NCI-H1436 treated with DMSO at 0.1 percent for 48 hours (cell line): ENCODE measurements around the gene REPIN1.

Experiments used
- DNase-seq: peaks from one replicate; lab custom pipeline; 2025; lab: John Stamatoyannopoulos, UW

The REPIN1 gene

GRCh38 chr7:150396426-150396825 lies 27.8 kb downstream of the REPIN1 start:
- DNase-seq, result no peak

- DNase-seq, result no peak
Measured at GRCh38 chr7:150396851-150397260, 28.2 kb downstream of the REPIN1 start.

GRCh38 chr7:150397346-150398107 lies 28.9 kb downstream of the REPIN1 start:
- DNase-seq, result no peak

GRCh38 chr7:150398108-150398964 lies 29.7 kb downstream of the REPIN1 start:
- no peak for DNase-seq

DNA sequence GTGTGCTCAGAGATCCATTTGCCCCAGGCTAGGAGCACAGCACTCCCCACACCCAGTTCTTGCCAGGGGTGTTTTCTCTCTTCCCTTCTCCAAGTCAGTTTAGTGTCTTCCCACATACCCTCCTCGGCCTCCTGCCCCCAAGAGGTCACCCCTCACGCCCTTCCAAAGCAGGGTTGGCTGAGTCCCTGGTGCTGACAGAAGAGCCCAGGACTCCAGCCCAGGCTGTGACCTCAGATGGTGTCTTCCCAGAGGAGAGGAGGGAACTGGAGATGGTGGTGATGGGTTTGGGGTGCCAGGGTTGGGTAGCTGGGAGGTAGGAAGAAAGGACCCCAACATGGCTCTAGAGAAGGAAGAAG lies 30.3 kb downstream of the REPIN1 start:
- DNase-seq, result no peak

DNA sequence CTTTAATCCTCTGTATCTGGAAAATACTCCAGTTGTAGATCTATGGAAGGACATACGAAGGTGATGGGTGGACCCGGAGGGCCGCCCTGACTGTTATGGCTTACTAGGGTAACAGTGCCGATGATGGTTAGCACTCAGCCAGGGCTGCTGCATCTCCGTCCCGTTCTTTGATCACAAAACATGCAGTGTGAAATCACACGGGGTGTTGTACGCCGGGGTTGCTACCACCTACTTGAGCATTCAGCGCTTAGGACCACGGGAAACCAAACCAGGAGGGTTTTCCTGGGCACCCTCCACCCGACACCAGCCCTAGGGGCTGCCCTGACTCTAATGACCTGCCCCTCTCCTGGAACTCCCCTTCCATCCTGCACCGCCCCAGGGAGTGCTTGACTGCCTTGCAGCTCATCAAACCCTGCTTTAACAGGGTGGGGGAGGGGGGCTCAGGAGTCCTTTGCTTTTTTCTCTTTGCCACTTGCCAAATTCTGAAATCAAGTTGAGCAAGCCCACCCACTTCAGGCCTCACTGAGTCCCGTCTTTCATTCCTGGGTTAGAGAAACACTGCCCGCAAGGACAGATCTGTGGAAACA lies 30.9 kb downstream of the REPIN1 start:
- no peak for DNase-seq

- DNase-seq, result no peak
Measured at GRCh38 chr7:150400008-150400787, 31.6 kb downstream of the REPIN1 start.

DNA sequence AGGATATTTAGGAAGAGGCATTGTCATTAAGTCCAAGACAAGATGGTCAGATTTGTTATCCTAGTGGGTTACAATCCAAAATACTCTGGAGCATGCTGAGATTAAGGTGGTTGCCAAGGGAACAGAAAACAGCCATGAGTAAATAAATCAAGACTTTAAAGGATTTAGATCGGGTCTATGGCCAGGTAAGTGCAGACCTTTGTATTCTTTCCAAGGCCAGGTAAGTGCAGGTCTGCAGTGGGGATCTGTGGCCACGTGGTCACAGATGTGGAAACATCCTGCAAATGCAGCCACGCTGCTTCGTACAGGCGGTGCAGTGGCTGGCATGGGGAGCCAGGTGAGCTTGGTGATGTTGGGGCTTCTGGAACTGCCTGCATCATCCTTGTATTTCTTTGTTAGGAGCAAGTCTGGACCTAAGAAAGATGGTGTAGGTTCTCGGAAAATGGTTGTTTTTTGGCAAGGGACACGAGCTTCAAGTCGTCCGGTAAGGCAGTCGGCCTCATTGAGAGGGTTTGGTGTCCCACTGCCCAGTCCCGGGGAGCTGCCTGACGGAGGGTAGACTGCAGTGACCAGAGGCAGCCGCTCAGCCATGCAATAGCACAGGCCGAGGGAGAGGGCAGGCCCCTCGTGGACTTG lies 32.3 kb downstream of the REPIN1 start:
- DNase-seq, result no peak

DNA sequence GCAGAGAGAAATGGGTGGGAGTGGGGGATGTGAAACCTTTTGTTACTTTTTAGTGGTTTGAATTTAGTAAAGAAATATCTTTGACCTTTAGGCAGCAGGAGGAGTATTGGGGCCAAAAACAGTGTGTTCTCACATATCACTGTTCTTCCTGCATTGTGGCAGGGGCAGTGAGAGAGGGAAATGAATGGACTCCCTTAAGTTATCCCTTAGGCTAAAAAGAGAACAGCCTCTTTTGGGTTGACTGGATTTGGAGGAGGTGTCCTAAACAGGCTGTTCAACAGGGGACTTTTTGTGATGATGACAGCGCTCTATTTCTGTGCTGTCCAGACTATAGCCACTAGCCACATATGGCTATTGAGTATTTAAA lies 32.8 kb downstream of the REPIN1 start:
- no peak for DNase-seq

- DNase-seq, result no peak
Measured at GRCh38 chr7:150401861-150402631, 33.4 kb downstream of the REPIN1 start.

DNA sequence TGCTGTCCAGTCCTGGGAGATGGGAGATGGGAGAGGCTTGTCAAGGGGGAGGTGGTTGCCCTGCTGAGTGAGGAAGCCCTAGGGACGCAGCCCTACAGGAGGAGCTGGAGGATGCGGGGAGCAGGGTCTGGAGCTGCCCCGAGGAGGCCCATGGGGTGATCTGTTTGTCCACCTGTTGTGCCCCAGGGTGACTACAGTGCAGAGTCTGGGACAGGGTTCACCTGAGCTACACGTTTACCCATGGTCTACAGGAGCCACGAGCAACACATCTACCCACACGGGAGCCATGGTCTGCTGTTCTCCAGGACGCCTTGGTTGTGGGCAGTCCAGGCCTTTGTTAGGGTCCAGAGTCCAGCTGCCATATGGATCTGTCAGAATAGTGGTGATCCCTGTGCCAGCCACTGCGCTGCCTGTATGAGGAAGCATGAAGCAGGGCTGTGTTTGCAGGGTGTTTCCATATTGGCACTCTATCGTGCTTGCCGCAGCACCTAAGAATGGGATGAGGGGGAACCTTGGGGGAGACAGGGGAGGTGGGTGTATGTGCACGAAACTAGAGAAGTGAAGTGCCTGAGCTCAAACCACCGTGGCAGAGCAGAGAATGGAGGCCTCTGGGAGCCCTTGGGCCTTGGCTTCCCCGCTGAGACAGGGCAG lies 34.2 kb downstream of the REPIN1 start:
- no peak for DNase-seq

- no peak for DNase-seq
Measured at GRCh38 chr7:150403376-150404171, 35.0 kb downstream of the REPIN1 start.

DNA sequence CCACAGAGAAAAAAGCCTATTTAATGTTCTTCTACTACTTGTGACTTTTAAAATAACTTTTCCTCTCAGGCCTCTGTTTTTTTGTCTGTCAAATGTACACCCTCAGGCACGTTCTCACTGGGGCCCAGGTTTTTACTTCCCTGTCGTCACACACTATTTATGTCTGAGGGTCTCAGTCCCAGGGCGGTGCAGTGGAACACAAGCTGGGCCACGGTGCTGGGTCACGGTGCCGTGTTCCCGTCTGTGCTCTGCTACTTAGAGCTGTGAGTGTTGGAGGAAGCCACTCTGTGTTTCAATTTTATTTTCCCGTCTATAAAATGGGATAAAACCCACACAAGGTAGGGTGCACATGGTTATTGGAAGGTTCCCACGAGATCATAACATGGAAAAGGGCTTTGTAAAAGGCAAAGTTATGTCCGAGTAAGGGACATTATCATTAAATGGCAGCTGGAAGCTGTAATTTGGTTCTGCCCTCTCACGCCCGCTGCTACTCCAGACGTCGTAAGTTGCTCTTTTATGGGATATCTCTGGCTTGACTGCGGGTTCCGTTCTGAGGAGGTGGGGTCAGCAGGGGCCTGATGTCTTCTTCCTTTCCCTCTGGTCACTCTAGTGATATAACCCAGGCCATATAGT lies 35.7 kb downstream of the REPIN1 start:
- no peak for DNase-seq

GRCh38 chr7:150404805-150405583 lies 36.4 kb downstream of the REPIN1 start:
- no peak for DNase-seq

- DNase-seq, result no peak
Measured at GRCh38 chr7:150405584-150406311, 37.1 kb downstream of the REPIN1 start.

DNA sequence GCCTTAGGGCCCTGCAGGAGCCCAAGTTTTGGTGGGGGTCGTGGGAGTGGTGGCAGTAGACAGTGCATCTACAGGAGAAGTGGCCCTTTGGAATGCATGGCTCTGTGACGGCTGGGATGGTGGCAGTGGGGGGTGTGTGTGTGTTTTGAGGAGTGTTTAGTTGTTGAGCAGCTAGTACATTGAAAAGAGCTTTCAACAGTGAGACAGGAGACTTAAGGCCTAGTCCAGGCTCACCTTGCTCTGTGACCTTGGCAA lies 37.6 kb downstream of the REPIN1 start:
- DNase-seq, result no peak

DNA sequence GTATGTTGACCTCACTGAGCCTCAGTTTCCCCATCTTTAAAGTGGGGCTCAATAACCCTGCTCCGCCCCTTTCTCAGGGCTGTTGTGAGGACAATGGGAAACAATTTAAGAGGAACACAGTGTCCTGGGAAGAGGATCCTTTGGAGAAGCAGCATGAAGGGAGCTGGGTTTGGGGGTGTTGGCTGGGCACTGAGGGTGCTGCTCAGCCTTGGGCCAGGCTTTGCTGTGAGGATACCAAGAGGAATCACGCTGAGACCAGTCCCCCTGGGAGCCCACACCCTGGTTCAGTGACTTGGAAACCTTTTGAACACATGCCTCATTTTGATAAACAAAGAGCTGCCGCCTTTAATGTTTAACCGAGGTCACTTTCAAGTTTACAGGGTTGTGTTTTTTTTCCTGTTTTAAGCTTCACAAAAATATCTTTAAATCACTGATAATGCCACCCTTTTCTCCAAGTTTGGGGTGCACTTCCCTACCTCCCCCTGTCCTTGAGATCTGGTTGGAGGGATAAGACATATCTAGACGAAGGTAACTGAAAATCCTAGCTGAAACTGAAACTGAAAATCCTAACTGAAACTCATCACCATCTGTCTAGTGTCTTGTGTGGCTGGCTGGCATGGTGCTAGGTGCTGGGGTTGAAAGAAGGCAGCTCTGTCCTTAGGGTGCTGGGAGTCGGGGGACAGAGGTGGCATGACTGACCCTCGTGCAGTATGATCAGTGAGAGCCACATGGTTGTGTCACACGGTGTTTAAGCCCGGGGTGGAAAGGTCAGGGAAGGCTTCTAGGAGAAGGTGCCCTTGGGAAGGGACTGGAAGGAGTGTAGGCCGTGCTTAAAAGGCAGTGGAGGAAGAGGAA lies 38.2 kb downstream of the REPIN1 start:
- DNase-seq, result no peak
